ENCODE data around the gene ABHD17C. TPM values are rescaled to one million over a fixed set of nuclear protein-coding genes. Genes with fewer than 3 reads are reported as not detected.
"Not testable (repeated sequence)": the region's sequence is repeated elsewhere in the genome, so short reads cannot be mapped to it uniquely, and the experiment has no call there.

Gene ABHD17C
- total RNA-seq, 2 experiments from 2014 or later, result 0.47 to 0.70 TPM

DNA sequence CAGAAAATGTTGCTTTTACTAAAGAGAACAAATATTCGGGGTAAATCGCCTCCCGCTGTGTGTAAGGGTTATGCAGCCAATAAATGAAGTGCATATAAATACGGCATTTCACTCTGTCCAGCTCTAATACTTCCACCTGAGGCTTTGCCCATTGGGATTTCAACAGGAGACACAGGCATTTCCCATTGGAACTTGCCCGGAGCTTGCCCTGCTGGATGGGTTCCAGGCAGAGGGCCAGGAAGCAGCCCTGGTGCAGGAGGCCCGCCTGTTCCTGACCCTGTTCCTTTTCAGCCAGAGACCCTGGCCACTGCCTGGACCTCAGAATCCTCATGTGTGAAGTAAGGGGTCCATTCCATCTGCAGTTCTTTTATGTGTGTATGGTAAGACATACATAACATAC is 66.6 kb downstream of the ABHD17C start:
- H3K4me3 ChIP-seq (ENCODE audit: low read depth, low read length, poor library complexity, severe bottlenecking), result no peak overlapping the region
- no peaks in the 10 kb centered on the region for H3K9me2 ChIP-seq (ENCODE audit: insufficient read depth, low read length)
- H3K27ac ChIP-seq (ENCODE audit: low read depth, low read length, poor library complexity, severe bottlenecking), result no peak overlapping the region
- CTCF ChIA-PET (ENCODE audit: unreplicated experiment), result no interaction called here
- no peak overlapping the region for H2AFZ ChIP-seq (ENCODE audit: low read length)
- DNase-seq (ENCODE audit: low spot score), result no peak
- H4K20me1 ChIP-seq (ENCODE audit: insufficient read depth, low read length), result no peaks in the 10 kb centered on the region
- intact Hi-C loops (cut with micrococcal nuclease; ENCODE audit: unreplicated experiment), result no loop called here
- BruUV-seq (replicated peaks), result no TSS peak
- no peaks in the 10 kb centered on the region for H3K36me3 ChIP-seq (ENCODE audit: insufficient read depth, low read length)
- TF ChIP-seq EZH2phosphoT487 (IDR thresholded peaks at IDR 0.05; ENCODE audit: borderline replicate concordance, low read depth, low read length), result no peak
- TF ChIP-seq, protein P1, sequence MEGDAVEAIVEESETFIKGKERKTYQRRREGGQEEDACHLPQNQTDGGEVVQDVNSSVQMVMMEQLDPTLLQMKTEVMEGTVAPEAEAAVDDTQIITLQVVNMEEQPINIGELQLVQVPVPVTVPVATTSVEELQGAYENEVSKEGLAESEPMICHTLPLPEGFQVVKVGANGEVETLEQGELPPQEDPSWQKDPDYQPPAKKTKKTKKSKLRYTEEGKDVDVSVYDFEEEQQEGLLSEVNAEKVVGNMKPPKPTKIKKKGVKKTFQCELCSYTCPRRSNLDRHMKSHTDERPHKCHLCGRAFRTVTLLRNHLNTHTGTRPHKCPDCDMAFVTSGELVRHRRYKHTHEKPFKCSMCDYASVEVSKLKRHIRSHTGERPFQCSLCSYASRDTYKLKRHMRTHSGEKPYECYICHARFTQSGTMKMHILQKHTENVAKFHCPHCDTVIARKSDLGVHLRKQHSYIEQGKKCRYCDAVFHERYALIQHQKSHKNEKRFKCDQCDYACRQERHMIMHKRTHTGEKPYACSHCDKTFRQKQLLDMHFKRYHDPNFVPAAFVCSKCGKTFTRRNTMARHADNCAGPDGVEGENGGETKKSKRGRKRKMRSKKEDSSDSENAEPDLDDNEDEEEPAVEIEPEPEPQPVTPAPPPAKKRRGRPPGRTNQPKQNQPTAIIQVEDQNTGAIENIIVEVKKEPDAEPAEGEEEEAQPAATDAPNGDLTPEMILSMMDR (conservative IDR thresholded peaks at IDR 0.05; ENCODE audit: low read length), result no peak
- POLR2A ChIA-PET, result no interaction called here
- H3K4me2 ChIP-seq (ENCODE audit: low read length), result no peak overlapping the region
- H3K79me2 ChIP-seq (ENCODE audit: insufficient read depth, low read depth, low read length), result no peaks in the 10 kb centered on the region
- no peaks in the 10 kb centered on the region for H3K4me1 ChIP-seq (ENCODE audit: insufficient read depth, low read length, poor library complexity, severe bottlenecking)
- no peaks in the 10 kb centered on the region for H3K9me3 ChIP-seq (ENCODE audit: low read length)

DNA sequence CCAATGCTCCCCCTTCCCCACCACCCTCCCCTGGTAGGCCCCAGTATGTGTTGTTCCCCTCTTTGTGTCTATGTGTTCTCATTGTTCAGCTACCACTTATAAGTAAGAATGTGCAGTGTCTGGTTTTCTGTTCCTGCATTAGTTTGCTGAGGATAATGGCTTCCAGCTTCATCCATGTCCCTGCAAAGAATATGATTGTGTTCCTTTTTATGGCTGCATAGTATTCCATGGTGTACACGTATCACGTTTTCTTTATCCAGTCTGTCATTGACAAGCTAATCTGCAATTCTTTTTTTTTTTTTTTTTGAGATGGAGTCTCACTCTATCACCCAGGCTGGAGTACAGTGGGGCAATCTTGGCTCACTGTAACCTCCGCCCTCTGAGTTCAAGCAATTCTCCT is 68.1 kb downstream of the ABHD17C start:
- H3K36me3 ChIP-seq (ENCODE audit: insufficient read depth, low read length); CTCF ChIA-PET (ENCODE audit: unreplicated experiment); H3K9me3 ChIP-seq (ENCODE audit: low read length); H2AFZ ChIP-seq (ENCODE audit: low read length); DNase-seq (ENCODE audit: low spot score); H3K27ac ChIP-seq (ENCODE audit: low read depth, low read length, poor library complexity, severe bottlenecking); H3K4me1 ChIP-seq (ENCODE audit: insufficient read depth, low read length, poor library complexity, severe bottlenecking); intact Hi-C loops (cut with micrococcal nuclease; ENCODE audit: unreplicated experiment); H3K9me2 ChIP-seq (ENCODE audit: insufficient read depth, low read length); H3K4me3 ChIP-seq (ENCODE audit: low read depth, low read length, poor library complexity, severe bottlenecking); H3K4me2 ChIP-seq (ENCODE audit: low read length); H4K20me1 ChIP-seq (ENCODE audit: insufficient read depth, low read length); H3K79me2 ChIP-seq (ENCODE audit: insufficient read depth, low read depth, low read length); BruUV-seq (replicated peaks): not testable (repeated sequence)
- POLR2A ChIA-PET, result interaction anchor here (0.7 kb wide), 1 partner anchor 159 kb away, joined by 3 read pairs; no protein-coding TSS in a partner anchor

DNA sequence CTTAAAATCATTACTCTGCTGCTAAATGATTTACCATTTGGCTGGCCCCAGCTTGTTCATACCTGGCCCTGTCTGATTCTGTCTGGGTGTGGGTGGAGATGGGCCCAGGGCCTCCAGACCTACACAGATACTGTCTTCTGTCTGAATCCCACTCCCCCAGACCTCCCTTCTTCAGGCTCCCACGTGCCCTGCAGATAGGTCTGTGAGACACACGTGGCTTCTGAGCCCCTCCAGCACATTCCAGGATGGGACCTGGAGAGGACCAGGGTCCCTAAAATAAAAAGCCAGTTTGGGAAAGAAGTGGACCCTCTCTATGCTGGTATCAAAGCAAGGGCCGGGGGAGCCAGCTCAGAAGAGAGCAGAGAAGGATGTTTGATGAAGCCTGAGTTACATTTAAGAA is 69.4 kb downstream of the ABHD17C start:
- Histone ChIP-seq H3K9me3 (ENCODE audit: low read length) (no peaks in the 10 kb centered on the region), H2AFZ (ENCODE audit: low read length) (no peak overlapping the region), H3K79me2 (ENCODE audit: insufficient read depth, low read depth, low read length) (no peaks in the 10 kb centered on the region), H3K9me2 (ENCODE audit: insufficient read depth, low read length) (no peaks in the 10 kb centered on the region), H3K36me3 (ENCODE audit: insufficient read depth, low read length) (no peaks in the 10 kb centered on the region), H3K4me2 (ENCODE audit: low read length) (no peak overlapping the region), H3K4me1 (ENCODE audit: insufficient read depth, low read length, poor library complexity, severe bottlenecking) (no peaks in the 10 kb centered on the region), H4K20me1 (ENCODE audit: insufficient read depth, low read length) (no peaks in the 10 kb centered on the region), H3K27ac (ENCODE audit: low read depth, low read length, poor library complexity, severe bottlenecking) (no peak overlapping the region), H3K4me3 (ENCODE audit: low read depth, low read length, poor library complexity, severe bottlenecking) (no peak overlapping the region)
- TF ChIP-seq EZH2phosphoT487 (IDR thresholded peaks at IDR 0.05; ENCODE audit: borderline replicate concordance, low read depth, low read length), result no peak
- TF ChIP-seq, protein P1 (conservative IDR thresholded peaks at IDR 0.05; ENCODE audit: low read length), result no peak
- ChIA-PET POLR2A (no interaction called here), CTCF (ENCODE audit: unreplicated experiment) (no interaction called here)
- BruUV-seq (replicated peaks), result no TSS peak
- intact Hi-C loops (cut with micrococcal nuclease; ENCODE audit: unreplicated experiment), result no loop called here
- DNase-seq (ENCODE audit: low spot score), result no peak
